ENCODE measurements around the gene UBE2L3. TPM values are rescaled to one million over a fixed set of nuclear protein-coding genes. Genes with fewer than 3 reads are reported as not detected.
A peak's percentile ranks its signal among the peaks of the same experiment; 100 is the strongest.
"Not testable (repeated sequence)": the region's sequence is repeated elsewhere in the genome, so short reads cannot be mapped to it uniquely, and the experiment has no call there.

The UBE2L3 gene
- total RNA-seq, 1 donor from 2014 or later: 46.2 TPM

DNA sequence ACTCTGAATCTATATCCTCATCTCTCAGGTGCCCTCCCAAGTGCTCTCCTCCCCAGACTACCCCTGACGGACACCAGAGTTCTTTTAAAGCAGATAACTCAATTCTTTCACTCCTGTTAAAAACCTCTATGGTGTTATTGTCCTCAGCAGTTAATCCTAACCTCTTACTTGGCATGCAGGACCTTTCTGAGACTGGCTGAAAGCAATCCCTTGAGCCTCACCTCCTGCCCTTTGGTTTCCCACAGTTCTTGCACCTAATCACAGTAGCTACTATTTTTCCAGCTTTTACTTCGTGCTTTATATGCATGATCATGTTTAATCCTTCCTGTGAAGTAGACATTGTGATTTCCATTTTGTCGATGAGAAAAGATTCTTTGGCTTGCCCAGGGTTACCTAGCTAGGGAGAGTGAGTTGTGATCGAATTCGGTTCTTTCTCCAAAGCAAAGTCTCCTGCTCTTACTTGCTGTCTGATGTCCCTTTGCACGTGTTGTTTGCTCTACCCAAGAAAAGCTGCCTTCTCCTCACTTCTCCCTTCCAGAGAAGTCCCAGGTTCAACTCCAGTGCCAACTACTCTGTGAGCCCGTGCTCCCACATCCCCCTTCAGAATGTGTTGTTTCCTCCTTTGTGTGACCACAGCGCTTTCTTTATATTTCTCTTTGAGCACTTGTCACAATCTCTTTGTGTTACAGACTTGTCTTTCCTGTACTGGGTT, 2.1 kb downstream of the UBE2L3 start:
- intact Hi-C loops (cut with DNase I): no loop called here
- DNase-seq (ENCODE audit: low spot score): no peak

DNA sequence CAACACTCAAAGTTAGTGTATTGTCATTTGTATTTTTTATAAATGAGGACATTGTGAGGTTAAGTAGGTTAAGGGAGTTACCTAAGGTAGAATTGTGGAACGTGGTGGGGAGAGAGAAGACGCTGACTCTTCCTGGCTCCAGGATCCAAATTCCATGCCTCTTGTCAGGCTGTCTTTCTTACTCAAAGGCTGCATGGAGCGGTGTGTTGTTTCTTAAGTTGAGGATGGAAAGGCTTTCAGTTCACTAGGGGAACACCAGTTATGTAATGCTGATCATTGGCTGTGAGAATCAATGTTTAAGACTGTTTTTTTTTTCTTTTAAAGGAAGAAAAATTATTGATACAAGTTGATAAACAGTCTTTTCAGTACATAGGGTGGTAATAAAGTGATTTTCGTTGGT, 2.9 kb downstream of the UBE2L3 start:
- DNase-seq (ENCODE audit: low spot score): no peak
- intact Hi-C loops (cut with DNase I): no loop called here

DNA sequence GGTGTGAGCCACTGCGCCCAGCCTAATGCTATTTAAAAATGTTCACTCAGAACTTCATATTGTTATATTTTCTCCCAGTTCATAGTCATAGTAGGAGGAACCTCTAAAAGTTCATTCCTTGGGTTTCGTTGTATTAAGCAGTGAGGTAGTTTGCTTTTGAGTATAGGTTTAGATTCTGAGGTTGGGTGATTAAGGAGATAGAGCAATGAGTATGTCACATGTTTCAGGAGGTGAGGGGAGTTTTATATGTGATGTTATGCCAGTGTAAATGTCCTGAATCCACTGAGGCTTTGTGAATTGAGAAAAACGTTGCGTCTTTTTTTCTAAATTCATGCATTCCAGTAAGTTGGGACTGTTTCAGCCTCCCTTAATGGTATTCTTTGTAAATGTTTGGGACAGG, 4.2 kb downstream of the UBE2L3 start:
- no peak for DNase-seq (ENCODE audit: low spot score)
- intact Hi-C loops (cut with DNase I): no loop called here

DNA sequence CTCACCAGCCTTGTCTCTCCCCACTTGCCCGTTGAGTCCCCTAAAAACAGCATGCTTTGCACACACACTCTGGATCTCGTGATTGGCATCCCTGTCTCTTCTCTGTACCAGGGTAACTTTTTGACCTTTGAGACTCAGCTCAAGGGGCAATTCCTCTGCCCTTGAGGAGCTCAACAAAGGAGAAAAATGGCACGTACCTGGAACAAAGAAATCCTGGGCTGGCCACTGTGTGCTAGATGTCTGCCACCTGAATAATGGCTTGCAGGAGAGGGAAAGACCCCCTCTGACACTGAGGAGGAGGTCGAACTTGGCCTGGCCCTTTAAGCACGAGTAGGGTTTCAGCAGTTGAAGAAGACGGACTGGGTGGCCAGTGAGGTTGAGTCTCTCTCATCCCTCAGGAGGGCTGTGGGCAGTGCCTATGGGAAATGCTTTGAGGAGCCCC, 5.8 kb downstream of the UBE2L3 start:
- no peak for DNase-seq (ENCODE audit: low spot score)
- intact Hi-C loops (cut with DNase I): no loop called here

DNA sequence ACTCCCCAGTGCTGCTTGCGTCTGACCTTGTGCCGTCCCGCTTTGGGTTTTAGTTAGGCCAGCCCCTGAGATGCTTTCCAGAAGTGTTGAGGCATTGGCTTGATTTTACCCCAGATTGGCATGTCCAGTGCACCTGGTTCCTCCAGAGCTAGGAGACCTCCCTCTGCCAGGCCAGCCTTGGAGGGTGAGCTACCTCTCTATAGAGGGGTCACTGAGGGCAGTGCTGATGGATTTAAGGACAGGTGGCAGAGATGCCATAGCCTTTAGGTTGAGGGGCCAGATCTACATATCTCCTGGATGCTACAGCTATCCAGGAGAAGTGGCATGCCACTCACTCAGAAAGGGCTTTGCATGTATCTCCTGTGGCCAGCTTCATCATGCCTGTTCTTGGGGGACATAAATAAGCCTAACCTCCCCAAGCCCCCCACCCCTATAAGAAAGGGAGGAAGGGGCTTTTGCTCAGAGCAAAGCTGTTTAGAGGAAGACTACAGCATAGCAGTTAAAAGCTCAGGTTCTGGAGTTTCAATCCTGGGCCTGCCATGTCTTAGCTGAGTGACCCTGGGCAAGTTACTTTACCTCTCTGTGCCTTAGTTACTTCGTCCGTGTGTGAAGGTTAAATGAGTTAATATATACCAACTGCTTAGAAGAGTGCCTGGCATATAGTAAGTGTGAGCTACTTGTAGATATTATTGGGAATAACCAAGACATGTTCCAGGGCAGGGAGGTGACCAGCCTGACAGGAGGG, 6.4 kb downstream of the UBE2L3 start:
- intact Hi-C loops (cut with DNase I): no loop called here
- DNase-seq (ENCODE audit: low spot score): no peak

DNA sequence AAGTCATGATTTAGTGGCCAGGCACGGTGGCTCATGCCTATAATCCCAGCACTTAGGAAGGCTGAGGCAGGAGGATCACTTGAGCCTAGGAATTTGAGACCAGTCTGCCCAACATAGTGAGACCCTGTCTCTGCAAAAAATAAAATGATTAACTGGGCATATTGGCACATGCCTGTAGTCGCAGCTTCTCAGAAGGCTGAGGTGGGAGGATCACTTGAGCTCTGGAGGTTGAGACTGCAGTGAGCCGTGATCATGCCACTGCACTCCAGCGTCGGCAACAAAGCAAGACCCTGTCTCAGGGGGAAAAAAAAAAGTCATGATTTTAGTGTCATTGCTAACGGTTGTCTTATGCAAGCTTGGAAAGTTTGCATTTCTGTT, 11.9 kb downstream of the UBE2L3 start:
- DNase-seq (ENCODE audit: low spot score): no peak
- intact Hi-C loops (cut with DNase I): no loop called here

DNA sequence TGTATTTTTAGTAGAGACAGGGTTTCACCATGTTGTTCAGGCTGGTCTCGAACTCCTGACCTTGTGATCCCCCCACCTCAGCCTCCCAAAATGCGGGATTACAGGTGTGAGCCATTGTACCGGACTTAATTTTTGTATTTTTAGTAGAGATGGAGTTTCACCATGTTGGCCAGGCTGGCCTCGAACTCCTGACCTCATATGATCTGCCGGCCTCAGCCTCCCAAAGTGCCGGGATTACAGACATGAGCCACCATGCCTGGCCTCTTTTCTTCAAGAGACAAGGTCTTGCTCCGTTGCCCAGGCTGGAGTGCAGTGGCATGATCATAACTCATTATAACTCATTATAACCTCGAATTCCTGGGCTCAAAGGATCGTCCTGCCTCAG, 13.1 kb downstream of the UBE2L3 start:
- intact Hi-C loops (cut with DNase I): not testable (repeated sequence)

DNA sequence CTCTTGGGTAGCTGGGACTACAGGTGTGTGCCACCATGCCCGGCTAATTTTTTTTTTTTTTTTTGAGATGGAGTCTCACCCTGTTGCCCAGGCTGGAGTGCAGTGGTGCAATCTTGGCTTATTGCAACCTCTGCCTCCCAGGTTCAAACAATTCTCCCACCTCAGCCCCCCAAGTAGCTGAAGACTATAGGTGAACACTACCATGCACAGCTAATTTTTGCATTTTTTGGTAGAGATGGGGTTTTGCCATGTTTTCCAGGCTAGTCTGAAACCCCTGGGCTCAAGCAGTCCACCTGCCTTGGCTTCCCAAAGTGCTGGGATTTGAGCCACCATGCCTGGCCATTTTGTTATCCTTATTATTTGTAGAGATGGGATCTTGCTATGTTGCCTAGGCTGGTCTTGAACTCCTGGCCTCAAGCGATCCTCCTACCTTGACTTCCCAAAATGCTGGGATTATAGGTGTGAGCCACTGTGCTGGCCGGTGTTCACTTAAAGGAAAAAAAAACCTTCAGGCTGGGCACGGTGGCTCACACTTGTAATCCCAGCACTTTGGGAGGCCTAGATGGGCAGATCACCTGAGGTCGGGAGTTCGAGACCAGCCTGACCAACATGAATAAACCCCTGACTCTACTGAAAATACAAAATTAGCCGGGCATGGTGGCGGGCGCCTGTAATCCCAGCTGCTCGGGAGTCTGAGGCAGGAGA, 13.6 kb downstream of the UBE2L3 start:
- intact Hi-C loops (cut with DNase I); DNase-seq (ENCODE audit: low spot score): not testable (repeated sequence)

More for the DNA sequence above, 13.1 kb downstream of the UBE2L3 start:
- not testable (repeated sequence) for DNase-seq (ENCODE audit: low spot score)

DNA sequence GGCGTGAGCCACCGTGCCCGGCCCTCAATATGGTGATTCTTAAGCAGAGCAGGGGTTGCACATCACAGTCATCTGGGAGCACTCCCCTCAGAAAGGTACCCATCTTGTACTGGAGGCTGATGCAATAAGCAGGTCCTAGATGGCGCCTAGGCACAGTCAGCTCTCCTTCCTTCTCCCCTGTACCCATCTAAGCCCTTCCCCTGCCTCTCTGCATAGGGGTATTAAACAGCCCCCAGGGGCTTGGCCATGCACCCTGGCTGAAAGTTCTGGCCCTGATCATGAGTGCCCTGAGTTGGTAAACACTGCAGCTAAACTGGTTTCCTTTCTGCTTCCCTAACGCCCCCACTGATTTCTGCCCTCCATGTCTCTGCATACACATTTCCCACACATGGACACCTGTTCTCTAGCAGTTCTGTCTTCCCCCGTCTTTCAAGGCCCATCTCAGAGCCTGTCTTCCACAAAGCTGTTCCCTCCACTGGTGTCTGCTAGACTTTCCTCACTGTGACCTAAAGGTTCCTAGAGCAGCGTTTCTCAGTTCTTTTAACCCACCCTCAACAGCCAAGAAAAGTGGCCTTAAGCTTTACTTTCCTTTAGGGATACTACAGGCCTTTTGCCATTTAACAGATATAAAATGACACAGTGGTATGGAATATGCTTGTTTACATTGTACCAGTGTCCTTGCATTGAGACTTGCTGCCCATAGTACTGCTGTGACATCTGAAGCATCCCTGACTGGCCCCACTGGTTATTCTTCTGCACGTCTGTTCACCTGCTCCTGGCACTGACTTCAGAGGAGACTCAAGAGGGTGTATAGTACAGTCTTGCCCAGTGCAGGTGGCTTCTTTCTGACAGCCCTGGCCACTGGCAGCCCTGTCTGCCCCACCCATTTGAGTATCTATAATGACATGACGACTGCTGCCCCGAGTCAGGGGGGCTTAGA, 15.6 kb downstream of the UBE2L3 start:
- intact Hi-C loops (cut with DNase I): no loop called here
- DNase-seq (ENCODE audit: low spot score): no peak

DNA sequence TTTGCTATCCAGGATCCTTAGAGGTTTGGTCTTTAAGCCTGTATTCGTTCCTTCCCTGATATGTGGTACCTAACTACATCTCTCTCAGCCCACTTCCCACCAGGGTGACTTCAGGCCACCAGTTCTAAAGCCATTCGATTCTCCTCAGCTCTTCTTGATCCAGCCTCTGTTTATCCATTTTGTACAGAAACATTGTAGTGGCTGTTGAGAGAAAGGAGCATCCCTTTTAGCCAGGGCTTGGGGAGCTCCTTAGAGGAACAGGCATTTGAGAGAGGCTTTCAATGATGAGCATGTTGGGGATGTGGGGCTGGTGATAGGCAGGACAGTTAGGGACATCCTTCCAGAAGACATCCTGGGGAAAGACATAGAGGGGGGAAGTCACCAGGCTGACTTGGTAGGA, 17.9 kb downstream of the UBE2L3 start:
- no peak for DNase-seq (ENCODE audit: low spot score)
- intact Hi-C loops (cut with DNase I): no loop called here

DNA sequence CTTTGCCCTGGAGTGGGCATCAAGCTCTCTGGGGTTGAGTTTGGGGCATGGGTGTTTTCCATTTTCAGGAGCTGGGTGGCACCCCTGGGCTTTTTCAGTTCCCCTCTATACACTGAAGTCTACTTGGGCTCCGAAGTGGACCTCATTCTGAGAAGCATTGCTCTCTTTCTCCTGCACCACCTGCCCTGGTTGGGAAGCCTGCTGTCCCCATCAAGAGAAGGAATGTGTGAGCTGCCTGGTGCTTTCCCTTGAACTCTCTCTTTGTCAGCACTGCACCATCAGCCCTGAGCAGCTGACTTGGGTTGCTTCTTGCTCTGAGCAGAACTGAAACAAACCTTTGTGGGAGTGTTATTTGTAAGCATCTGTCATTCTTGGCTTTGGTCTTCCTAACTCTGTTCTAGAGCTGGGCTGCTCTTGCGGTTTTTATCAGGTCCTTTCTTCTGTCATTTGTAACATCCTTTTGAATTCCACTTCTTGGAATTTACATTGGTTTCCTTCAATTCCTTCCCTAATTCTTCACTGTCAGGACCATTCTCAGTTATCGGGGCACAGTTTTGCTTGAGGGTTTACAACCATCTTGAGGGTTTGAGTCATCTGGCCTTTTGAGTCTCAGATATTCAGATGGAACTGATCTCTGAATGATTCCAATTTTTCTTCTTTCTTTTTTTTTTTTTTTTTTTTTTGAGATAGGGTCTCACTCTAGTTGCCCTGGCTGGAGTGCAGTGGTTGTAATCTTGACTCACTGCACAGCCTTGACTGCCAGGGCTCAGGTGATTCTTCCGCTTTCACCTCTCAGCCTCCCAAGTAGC, 20.5 kb downstream of the UBE2L3 start:
- intact Hi-C loops (cut with DNase I): no loop called here
- no peak for DNase-seq (ENCODE audit: low spot score)

DNA sequence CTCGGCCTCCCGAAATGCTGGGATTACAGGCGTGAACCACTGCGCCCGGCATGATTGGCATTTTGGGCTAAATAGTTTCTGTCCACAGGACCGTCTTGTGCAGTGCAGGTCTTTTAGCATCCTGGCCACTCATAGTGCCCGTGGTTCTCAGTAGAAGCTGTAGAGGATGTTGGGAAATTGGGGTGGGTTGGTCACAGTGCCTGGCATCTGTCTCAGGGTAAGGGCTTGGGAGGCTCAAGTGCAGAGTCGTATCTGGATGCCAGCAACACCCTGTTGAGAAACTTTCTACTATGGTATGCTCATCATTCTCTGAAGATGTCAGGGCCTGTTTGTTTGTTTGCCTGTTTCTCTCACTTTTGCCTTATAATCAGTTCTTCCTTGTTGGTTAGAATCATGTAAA, 21.9 kb downstream of the UBE2L3 start:
- DNase-seq (ENCODE audit: low spot score): no peak
- intact Hi-C loops (cut with DNase I): no loop called here

DNA sequence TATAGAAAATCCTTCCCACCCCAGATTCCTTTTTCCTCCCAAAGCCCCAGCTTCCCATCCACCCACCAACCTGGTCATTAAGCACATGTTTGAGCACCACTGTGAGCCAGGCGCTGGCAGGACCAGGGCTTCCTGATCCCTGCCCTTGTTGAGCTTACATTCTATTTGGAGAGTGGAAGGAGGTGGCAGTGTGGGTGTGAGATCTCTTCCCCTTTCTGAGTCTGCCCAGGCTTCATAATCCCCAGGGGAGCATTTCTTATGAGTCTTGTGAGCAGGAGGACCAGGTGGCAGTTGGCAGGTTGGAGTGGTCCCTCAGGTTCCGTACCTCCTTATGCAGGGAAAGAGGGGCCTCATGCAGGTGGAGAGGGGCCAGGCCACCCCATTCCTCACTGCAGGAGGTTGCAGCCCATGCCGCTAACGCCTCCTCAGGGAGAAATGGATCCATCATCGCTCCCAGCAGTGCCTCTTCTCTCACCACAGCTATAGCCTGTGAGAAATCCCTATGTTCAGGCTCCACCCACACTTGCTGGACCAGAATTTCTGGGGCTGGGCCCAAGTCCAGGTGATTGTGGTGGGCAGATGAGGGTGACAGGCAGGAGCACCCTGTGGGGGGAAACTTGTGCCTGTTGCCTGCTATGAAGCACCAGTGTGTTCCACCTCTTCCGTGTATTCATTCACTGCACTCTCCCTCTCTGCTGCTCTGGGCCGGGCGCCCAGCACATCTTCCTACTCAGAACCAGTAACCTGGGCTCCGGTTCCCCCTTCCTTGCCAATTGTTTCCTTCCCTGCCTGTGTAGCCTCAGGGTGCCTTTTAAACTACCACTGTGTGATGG, 23.5 kb downstream of the UBE2L3 start:
- DNase-seq (ENCODE audit: low spot score): no peak
- intact Hi-C loops (cut with DNase I): loop anchor here (5.0 kb wide), 1 partner anchor 36 kb away; no protein-coding TSS in a partner anchor

DNA sequence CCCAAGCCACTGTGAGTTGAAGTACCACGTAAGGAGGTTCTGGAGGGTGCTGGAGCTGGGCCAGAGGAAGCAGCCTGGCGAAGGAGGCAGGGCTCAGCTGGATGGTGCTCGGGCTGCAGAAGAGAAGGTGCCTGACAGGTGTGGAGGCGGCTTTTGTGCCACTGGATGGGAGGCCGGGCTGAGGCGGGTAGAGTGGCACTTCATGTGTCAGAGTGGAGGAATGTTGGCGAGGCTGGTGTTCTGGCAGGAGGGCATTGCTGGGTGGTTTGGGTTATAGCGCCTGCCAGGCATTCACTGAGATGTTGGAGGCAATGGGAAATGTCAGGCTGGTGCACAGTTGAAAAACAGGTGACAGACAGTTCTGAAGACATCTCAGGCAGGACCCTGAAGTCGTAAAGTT, 24.2 kb downstream of the UBE2L3 start:
- DNase-seq (ENCODE audit: low spot score): no peak
- intact Hi-C loops (cut with DNase I): loop anchor here (5.0 kb wide), 1 partner anchor 36 kb away; no protein-coding TSS in a partner anchor

DNA sequence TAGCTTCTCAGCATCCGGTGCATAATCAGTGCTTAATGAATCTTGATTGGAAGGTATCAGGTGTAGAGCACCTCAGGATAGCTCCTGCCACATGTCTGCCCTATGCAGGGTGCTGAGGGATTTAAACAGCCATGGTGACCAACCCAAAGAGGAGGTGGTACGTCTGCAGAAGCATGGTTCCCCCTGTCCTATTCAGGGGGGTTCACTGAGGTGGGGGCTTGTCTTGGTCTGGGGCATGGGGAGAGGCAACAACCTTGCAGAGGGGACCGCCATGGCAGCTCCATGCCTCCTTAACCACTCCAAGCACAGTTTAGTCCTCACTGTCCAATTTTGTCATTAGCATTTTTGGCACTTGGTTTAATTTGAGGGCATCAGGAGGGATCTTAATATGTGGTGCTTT, 24.9 kb downstream of the UBE2L3 start:
- intact Hi-C loops (cut with DNase I): loop anchor here (5.0 kb wide), 1 partner anchor 35 kb away; no protein-coding TSS in a partner anchor
- DNase-seq (ENCODE audit: low spot score): no peak

DNA sequence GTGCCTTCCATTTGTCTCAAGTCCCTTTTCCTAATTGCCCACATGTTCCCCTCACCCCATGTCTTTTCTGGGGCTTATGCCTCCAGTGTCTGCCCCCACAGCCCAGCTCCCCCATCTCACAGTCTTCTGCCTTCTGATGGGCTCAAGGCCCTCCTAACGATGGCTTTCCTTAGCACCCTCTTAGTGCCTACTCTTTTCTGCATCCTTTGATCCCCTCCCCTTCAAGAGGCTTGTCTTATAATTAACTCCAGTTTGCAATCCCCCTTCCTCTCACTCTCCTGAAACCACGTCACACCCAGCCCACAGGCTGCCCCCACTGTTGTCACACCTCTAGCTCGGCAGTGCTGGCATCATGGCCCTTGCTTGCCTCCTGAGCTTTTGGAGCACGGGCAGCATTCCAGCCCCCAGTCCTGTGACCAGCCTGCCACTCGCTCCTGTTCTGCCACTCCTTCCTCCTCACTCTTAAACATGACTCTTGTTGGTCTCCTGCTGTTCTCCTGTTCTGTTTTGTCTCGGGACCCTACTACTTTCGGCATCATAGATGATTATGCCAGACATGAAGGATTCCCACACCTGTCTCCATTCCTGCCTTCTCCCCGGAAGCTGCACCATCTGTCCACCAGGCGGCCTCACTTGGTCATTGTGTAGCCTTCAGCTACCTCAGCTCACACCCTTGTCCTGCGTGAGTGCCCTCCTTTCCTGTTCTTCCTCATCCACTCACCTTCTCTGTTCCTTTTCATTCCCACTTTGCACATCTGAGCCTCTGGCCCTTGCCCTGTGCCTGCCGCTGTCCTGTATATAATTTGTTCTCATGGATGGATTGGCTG, 26.1 kb downstream of the UBE2L3 start:
- intact Hi-C loops (cut with DNase I): loop anchor here (5.0 kb wide), 1 partner anchor 34 kb away; no protein-coding TSS in a partner anchor

More for the DNA sequence above, 26.1 kb downstream of the UBE2L3 start:
- peak; percentile 79 for DNase-seq (ENCODE audit: low spot score)
